Breast epithelium (tissue), 4 donors: ENCODE results near the gene CACNA1B. TPM values are rescaled to one million over a fixed set of nuclear protein-coding genes. Genes with fewer than 3 reads are reported as not detected.

ENCODE experiments used
- DNase-seq, 2 donors: peaks; one replicate each; pipeline ENCODE4 v3.0.0-alpha.2; 2019; ENCODE audit warnings: low spot score in 2 of 2
- H3K27ac ChIP-seq, 2 donors: fragments of 200-600 bp; sonication (generic) in 1 of 2; one replicate each; pipeline ENCODE4 v1.5.1; 2016 to 2019; ENCODE audit warnings: mild to moderate bottlenecking in 1 of 2
- H3K27me3 ChIP-seq, 2 donors: fragments of 200-600 bp; sonication (generic) in 1 of 2; one replicate each; pipeline versions ENCODE4 v1.5.1 to v1.6.0; 2017 to 2019; ENCODE audit warnings: control low read depth in 1 of 2, mild to moderate bottlenecking in 1 of 2
- H3K36me3 ChIP-seq: fragments of 200-600 bp; one replicate; pipeline ENCODE4 v1.5.1; 2019
- H3K4me1 ChIP-seq, 2 donors: fragments of 200-600 bp; sonication (generic); one replicate each; pipeline ENCODE4 v1.5.1; 2016 to 2019; ENCODE audit warnings: control low read depth in 1 of 2
- H3K4me3 ChIP-seq, 3 donors: fragments of 200-600 bp; sonication (generic); 1 replicate in 2 of 3; 2 replicates in 1 of 3; pipeline ENCODE4 v1.5.1; 2016 to 2019; ENCODE audit warnings: mild to moderate bottlenecking in 3 of 3, moderate library complexity in 2 of 3
- H3K9me3 ChIP-seq, 2 donors: fragments of 200-600 bp; sonication (generic) in 1 of 2; one replicate each; pipeline ENCODE4 v1.5.1; 2016 to 2019; ENCODE audit warnings: control low read depth in 1 of 2
- CTCF ChIP-seq, 3 donors: fragments of 450-650 bp; IDR thresholded peaks; one replicate each; pipeline ENCODE4 v1.5.1; 2016 to 2017; ENCODE audit warnings: antibody characterized with exemption in 3 of 3, mild to moderate bottlenecking in 3 of 3, moderate library complexity in 3 of 3
- POLR2A ChIP-seq: fragments of 450-650 bp; IDR thresholded peaks from one replicate; pipeline ENCODE4 v1.6.1; 2016; ENCODE audit warnings: antibody characterized with exemption, mild to moderate bottlenecking, moderate library complexity
- POLR2AphosphoS5 ChIP-seq, 3 donors: sonication (generic); formaldehyde crosslinking; IDR thresholded peaks; one replicate each; pipeline ENCODE4 v1.6.1; 2017; ENCODE audit warnings: antibody characterized with exemption in 3 of 3
- intact Hi-C: fragments of 100-400 bp; cut with DNase I; formaldehyde crosslinking; loops from one replicate; pipeline ENCODE4 v1.15.1; 2023; ENCODE audit warnings: low total_unique reads
- total RNA-seq, 3 donors: library from RNA; depleted of rRNA; stranded (reverse); fragments of >200 nt; gene quantifications; one replicate each; pipeline ENCODE4 v1.1.0, GENCODE V29; 2016

CACNA1B gene
- total RNA-seq, 3 donors from 2014 or later: under 0.01 TPM; not detected in 2

DNA sequence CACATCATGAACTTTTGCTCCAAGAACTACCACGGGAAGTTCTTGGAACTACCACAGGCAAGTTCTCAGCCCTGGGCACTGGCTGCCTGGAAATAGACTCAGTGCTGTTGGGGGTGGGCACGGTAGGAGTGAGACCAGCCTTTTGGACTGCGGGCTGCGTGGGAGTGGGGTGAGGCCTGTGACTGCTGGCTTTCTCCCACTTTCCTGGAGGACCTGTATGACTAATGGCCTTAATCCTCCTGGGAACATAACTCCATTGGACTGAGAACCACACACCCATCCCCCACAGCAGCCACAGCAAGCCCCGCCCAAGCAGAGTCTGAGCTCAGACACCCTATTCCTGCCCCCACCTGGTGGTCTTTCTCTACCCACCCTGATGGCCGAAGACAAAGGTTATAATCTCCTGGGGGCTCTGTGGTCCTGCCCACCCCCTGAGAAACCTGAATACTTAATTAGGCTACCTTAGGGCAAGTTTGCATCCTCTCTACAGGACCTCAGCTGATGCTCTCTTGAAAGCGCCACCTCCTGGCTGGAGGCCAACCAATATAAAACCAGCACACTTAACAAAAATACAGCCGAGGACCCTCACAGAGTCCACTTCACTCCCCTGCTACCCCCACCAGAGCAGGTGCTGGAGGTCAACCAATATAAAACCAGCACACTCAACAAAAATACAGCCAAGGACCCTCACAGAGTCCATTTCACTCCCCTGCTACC is 112.6 kb downstream of the CACNA1B start:
- no peak overlapping the region for H3K4me3 ChIP-seq
- intact Hi-C loops: no loop called here
- DNase-seq: no peak
- H3K27ac ChIP-seq: no peak overlapping the region
- no peaks in the 10 kb centered on the region for H3K4me1 ChIP-seq
- peaks cover 0 to 16% of the 10 kb centered on the region in 2 donors for H3K27me3 ChIP-seq
- no peak for TF ChIP-seq CTCF (IDR thresholded peaks at IDR 0.05)
- no peak for TF ChIP-seq POLR2A
- TF ChIP-seq POLR2AphosphoS5 (IDR thresholded peaks at IDR 0.05): no peak
- no peaks in the 10 kb centered on the region for H3K9me3 ChIP-seq
- no peaks in the 10 kb centered on the region for H3K36me3 ChIP-seq

DNA sequence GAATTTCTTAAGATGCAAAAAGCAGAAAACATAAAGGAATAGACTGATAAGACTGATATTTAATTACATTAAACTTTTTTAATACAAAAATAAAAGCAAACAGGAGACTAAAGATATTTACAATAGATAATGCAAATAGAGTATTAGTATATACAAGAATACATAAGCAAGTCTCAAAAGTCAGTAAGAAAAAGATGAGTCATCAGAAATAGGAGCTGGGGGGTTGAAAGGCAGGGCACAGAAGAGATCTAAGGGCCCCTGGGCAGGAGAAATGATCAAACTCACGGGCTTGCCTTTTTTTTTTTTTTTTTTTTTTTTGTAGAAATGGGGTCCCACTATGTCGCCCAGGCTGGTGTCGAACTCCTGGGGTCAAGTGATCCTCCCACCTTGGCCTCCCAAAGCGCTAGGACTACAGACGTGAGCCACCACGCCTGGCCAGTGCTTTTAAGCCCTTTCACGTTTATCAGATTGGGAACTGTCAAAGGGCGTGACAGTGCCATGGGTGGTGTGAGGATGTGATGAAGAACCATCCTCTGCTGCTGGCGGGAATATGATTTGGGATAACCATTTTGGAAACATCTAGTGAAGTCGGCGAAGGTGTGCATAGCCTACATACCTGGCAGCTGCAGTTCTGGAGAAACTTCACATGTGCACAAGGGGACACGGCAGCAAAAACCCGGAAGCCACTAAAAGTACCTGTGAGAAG is 126.1 kb downstream of the CACNA1B start:
- no peaks in the 10 kb centered on the region for H3K36me3 ChIP-seq
- TF ChIP-seq POLR2AphosphoS5 (IDR thresholded peaks at IDR 0.05) (no peak), CTCF (IDR thresholded peaks at IDR 0.05) (no peak), POLR2A (no peak)
- H3K27me3 ChIP-seq: no peaks in the 10 kb centered on the region
- no peak overlapping the region for H3K4me3 ChIP-seq
- no peaks in the 10 kb centered on the region for H3K4me1 ChIP-seq
- DNase-seq: no peak
- no peak overlapping the region for H3K27ac ChIP-seq
- no peaks in the 10 kb centered on the region for H3K9me3 ChIP-seq
- intact Hi-C loops: no loop called here

- intact Hi-C loops: no loop called here
- H3K36me3 ChIP-seq: no peaks in the 10 kb centered on the region
- no peak overlapping the region for H3K27ac ChIP-seq
- no peaks in the 10 kb centered on the region for H3K27me3 ChIP-seq
- H3K9me3 ChIP-seq: no peaks in the 10 kb centered on the region
- H3K4me1 ChIP-seq: no peaks in the 10 kb centered on the region
- peak in 1 of 2 donors; percentile 46 for DNase-seq
- TF ChIP-seq POLR2A (no peak), CTCF (IDR thresholded peaks at IDR 0.05) (no peak), POLR2AphosphoS5 (IDR thresholded peaks at IDR 0.05) (no peak)
- no peak overlapping the region for H3K4me3 ChIP-seq
These were observed 129.1 kb downstream of the CACNA1B start for GRCh38 chr9:138006576-138007233.

DNA sequence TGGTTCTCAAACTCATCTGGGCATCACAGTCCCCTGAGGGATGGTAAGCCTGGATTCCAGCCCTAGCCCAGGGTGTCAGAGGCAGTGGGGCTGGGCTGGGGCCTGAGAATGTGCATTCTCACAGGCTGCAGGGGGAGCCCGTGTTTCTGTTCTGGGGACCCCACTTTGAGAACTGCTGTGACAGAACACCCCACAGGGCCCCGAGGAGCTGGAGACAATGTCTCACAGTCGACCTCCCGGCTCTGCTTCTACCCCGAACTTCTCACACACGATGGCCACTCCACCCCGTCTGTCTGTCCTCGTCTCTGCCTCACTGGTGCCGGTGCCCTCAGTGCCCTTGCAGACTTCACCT is 130.0 kb downstream of the CACNA1B start:
- Histone ChIP-seq H3K27ac (no peak overlapping the region), H3K4me3 (no peak overlapping the region), H3K9me3 (no peaks in the 10 kb centered on the region), H3K4me1 (no peaks in the 10 kb centered on the region), H3K36me3 (no peaks in the 10 kb centered on the region), H3K27me3 (no peaks in the 10 kb centered on the region)
- TF ChIP-seq CTCF (IDR thresholded peaks at IDR 0.05) (no peak), POLR2AphosphoS5 (IDR thresholded peaks at IDR 0.05) (no peak), POLR2A (no peak)
- intact Hi-C loops: no loop called here
- DNase-seq: peak in 1 of 2 donors; percentile 37
